ENCODE data around the gene ELP4.

DNA sequence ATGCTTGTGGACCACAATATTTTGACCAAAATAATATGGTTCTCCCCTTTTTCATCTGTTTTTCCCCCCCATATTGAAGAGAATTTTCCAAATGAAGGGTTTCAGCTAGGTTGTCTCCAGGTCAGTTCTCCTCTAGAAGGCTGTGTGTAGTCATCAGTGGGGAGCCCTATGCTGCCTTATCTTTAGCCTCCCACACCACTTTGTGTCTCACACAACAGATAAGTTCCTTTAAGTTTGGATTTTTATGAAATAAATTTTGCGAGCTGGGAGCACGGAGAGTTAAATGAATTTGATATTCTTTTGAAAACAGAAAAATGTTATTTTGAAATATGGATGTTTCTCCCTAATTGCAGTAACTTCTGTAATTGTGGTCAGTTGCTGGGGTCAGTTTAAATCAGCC lies 272.7 kb downstream of the ELP4 start:
- TF ChIP-seq POLR2A (conservative IDR thresholded peaks at IDR 0.05) (no peak), RNF2 (IDR thresholded peaks at IDR 0.05) (no peak), NFATC3 (IDR thresholded peaks at IDR 0.05) (no peak), ESRRA (IDR thresholded peaks at IDR 0.05; ENCODE audit: borderline replicate concordance, low read depth) (no peak), HDAC2 (IDR thresholded peaks at IDR 0.05) (no peak), SRF (CRISPR knock-in tag; IDR thresholded peaks at IDR 0.05) (no peak), SMARCB1 (IDR thresholded peaks at IDR 0.05; ENCODE audit: insufficient read length, low read depth) (no peak)
- TF ChIP-seq, protein P1, sequence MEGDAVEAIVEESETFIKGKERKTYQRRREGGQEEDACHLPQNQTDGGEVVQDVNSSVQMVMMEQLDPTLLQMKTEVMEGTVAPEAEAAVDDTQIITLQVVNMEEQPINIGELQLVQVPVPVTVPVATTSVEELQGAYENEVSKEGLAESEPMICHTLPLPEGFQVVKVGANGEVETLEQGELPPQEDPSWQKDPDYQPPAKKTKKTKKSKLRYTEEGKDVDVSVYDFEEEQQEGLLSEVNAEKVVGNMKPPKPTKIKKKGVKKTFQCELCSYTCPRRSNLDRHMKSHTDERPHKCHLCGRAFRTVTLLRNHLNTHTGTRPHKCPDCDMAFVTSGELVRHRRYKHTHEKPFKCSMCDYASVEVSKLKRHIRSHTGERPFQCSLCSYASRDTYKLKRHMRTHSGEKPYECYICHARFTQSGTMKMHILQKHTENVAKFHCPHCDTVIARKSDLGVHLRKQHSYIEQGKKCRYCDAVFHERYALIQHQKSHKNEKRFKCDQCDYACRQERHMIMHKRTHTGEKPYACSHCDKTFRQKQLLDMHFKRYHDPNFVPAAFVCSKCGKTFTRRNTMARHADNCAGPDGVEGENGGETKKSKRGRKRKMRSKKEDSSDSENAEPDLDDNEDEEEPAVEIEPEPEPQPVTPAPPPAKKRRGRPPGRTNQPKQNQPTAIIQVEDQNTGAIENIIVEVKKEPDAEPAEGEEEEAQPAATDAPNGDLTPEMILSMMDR (IDR thresholded peaks at IDR 0.05 in 2 of 3, conservative IDR thresholded peaks at IDR 0.05 in 1 of 3; ENCODE audit: insufficient read depth in 2 of 3, low read depth in 1 of 3, low read length in 3 of 3) = no peak

Measured in K562 (cell line).